AG08395 (cell line): Measurements from ENCODE around the gene ZDHHC5.
"Not testable (repeated sequence)": the region's sequence is repeated elsewhere in the genome, so short reads cannot be mapped to it uniquely, and the experiment has no call there.

ENCODE experiments used
- DNase-seq: peaks from one replicate; pipeline ENCODE4 v3.0.0; 2012; ENCODE audit warnings: mixed read lengths, low spot score

The ZDHHC5 gene

GRCh38 chr11:57667117-57667735 lies 688 bp upstream of the ZDHHC5 start:
- peak; percentile 97 for DNase-seq

DNA sequence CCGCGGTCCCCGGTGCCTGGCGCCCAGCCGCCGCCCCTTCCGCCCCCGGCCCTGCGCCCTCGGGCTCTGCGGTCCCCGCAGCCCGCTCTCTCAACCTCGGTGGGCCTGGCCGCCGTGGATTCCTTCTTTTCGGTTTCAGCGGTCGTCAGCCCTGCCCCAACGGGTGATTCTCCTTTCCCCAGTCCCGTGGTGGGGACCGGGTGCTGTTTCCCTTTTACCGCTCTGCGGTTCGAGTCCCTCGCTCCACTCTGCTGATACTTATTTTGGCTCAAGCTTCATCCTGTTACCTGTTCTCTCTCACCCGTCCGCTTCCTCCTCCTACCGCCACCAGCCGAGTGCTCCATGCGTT lies 494 bp downstream of the ZDHHC5 start:
- peak; percentile 31 for DNase-seq

GRCh38 chr11:57674251-57674650 lies 6.3 kb downstream of the ZDHHC5 start:
- no peak for DNase-seq

- no peak for DNase-seq
These were observed 7.4 kb downstream of the ZDHHC5 start for GRCh38 chr11:57675176-57675941.

- DNase-seq: no peak
These were observed 11.5 kb downstream of the ZDHHC5 start for GRCh38 chr11:57679396-57679795.

- DNase-seq: peak; percentile 14
These were observed 12.6 kb downstream of the ZDHHC5 start for GRCh38 chr11:57680552-57680874.

DNA sequence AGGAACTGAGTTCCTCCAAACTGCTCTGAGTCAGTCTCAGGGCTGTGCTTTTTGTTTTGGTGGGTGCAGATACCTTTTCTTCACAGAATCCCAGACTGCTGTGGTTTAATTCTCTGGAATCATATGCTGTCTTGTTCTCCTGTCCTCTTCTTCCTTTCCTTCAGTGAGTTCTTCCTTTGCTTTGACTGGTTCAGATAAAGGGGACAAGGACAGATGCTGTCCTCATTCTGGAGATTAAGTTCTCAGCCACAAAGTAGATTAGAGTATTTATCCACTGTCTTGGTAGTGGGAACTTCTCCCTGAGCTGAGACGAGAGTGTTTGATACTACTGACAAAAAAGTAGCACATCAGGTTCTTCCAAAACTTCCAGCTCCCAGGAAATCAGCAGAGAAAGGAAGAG lies 13.3 kb downstream of the ZDHHC5 start:
- no peak for DNase-seq

- DNase-seq: not testable (repeated sequence)
These were observed 22.6 kb downstream of the ZDHHC5 start for GRCh38 chr11:57690474-57690873.

DNA sequence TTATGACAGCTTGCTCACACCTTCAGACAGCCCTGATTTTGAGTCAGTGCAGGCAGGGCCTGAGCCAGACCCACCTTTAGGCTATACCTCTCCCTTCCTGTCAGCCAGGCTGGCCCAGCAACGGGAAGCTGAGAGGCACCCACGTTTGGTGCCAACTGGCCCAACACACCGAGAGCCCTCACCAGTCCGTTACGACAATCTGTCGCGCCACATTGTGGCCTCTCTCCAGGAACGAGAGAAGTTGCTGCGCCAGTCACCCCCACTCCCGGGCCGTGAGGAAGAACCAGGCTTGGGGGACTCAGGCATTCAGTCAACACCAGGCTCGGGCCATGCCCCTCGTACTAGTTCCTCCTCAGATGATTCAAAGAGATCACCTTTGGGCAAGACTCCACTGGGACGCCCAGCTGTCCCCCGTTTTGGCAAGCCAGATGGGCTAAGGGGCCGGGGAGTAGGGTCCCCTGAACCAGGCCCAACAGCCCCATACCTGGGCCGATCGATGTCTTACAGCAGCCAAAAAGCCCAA lies 31.0 kb downstream of the ZDHHC5 start:
- no peak for DNase-seq

DNA sequence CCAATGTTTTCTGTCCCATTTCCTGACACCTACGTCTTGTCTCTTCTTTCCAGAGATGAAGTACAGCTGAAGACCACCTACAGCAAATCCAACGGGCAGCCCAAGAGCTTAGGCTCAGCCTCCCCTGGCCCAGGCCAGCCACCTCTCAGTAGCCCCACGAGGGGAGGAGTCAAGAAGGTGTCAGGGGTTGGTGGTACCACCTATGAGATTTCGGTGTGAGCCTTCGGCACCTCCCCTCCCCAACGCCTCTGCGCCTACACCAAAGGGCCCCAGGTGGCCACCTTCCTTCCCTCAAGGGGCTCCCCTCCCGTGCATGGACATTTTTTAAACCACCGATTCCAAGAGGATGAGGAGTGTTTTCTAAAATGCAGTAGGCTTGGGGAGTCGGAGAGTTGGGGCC lies 31.9 kb downstream of the ZDHHC5 start:
- no peak for DNase-seq

- no peak for DNase-seq
These were observed 32.5 kb downstream of the ZDHHC5 start for GRCh38 chr11:57700425-57700824.

- DNase-seq: no peak
These were observed 35.4 kb downstream of the ZDHHC5 start for GRCh38 chr11:57703341-57703740.

- DNase-seq: no peak
These were observed 37.0 kb downstream of the ZDHHC5 start for GRCh38 chr11:57704932-57705331.

DNA sequence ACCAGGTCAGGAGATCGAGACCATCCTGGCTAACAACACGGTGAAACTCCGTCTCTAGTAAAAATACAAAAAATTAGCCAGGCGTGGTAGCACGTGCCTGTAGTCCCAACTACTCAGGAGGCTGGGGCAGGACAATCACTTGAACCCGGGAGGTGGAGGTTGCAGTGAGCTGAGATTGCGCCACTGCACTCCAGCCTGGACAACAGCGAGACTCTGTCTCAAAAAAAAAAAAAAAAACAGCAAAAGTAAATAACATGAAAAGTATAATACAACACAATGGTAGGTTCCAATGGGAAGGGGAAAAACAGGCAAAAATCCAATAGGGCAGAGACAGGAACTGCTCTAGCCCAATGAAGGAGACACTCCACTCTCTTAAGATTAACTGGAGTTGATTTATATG lies 37.5 kb downstream of the ZDHHC5 start:
- not testable (repeated sequence) for DNase-seq

DNA sequence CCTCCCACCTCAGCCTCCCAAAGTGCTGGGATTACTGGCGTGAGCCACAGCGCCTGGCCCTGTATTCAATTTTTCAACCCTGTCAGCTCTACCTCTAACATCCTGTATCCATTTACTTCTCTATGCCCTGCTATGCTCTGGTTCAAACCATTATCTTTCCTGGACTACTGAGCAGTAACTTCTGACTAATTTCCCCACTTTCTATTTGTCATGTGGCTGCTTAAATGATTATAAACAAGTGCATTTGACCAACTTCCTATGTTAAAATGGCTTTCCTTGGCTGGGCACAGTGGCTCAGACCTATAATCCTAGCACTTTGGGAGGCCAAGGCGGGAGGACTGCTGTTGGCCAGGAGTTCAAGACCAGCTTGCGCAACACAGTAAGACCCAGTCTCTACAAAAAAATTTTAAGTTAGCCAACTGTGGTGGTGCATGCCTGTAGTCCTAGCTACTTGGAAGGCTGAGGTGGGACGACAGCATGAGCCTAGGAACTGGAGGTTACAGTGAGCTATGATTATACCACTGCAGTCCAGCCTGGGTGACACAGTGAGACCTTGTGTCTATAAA lies 42.0 kb downstream of the ZDHHC5 start:
- no peak for DNase-seq

DNA sequence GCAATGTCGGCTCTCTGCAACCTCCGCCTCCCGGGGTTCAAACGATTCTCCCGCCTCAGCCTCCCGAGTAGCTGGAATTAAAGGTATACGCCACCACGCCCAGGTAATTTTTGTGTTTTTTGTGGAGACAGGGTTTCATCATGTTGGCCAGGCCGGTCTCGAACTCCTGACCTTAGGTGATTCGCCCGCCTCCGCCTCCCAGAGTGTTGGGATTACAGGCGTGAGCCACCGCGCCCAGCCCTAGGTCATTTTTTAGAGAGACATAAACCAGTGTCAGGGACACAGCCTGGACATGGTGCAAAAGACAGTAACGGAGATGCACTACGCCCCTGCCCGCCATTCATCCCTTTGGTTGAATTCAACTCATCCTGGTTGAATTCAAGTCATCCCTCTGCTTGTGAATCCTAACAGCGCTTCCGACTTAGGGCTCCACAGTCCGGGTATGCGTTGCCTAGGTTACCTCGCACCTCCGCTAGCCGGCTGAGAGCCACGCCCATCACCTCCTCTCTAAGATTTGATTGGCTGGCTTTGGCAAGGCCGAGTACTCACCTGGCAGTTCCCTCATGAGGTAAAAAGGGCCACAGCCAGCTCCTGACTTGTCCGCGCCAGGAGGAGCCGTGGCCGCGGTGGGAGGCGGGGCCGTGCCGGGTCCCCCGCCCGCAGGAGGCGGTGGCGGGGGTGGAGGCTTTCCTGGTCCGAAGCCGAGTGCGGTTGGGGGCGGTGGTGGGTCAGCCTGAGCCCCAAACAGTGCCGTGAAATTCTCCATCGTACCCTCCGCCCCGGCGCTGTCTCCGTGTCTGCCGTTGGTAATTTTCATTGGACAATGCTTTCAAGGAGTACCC lies 43.7 kb downstream of the ZDHHC5 start, which contains the start of gene MED19:
Gene MED19 (minus strand): TSS at position 802 of the 842 bp plus-strand sequence. CDS start 36 bp downstream, at position 766.
- DNase-seq: peak; percentile 65

GRCh38 chr11:57712256-57713150 lies 44.6 kb downstream of the ZDHHC5 start, which contains the start of gene TMX2:
TSS of gene TMX2 (plus strand) at chr11:57712593. CDS start at chr11:57712619, 26 bp downstream.
- peak; percentile 95 for DNase-seq

- DNase-seq: no peak
These were observed 45.9 kb downstream of the ZDHHC5 start for GRCh38 chr11:57713835-57714234.

GRCh38 chr11:57716726-57717125 lies 48.8 kb downstream of the ZDHHC5 start:
- DNase-seq: not testable (repeated sequence)

- DNase-seq: no peak
These were observed 59.3 kb downstream of the ZDHHC5 start for GRCh38 chr11:57727185-57727584.

DNA sequence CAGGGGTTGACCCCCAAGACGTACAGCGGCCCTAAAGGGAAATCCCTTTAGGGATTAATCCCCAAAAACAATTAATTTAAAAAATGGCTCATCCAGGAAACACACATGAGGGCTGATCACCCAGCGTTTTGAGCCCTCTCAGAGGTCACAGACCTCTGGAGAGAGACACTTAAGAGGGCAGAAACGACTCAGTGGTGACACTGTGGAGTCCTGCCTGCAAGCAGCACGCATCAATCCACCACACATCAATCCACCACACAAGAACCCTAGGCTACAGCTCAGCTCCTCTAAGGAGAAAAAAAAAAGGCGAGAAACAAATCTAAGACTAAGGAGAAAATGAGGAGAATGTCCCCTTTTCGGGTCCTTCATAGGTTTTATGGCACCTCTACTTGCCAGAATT lies 60.9 kb downstream of the ZDHHC5 start:
- DNase-seq: no peak
